ENCODE results near the gene CCDC85C.

The CCDC85C gene

GRCh38 chr14:99475660-99476059 is 128.3 kb downstream of the CCDC85C start:
- no peaks in the 10 kb centered on the region for H3K27me3 ChIP-seq
- no peak overlapping the region for H3K27ac ChIP-seq
- peaks cover 28 to 30% of the 10 kb centered on the region in 2 experiments for H3K4me1 ChIP-seq (ENCODE audit: control insufficient read depth in 1 of 2, insufficient read depth in 1 of 2, low read depth in 1 of 2, low read length in 1 of 2)
- no peaks in the 10 kb centered on the region for H3K36me3 ChIP-seq
- H3K4me3 ChIP-seq (ENCODE audit: low read depth in 1 of 2, low read length in 1 of 2): no peak overlapping the region
- H3K9me3 ChIP-seq: no peaks in the 10 kb centered on the region
- no peak for TF ChIP-seq CTCF (IDR thresholded peaks at IDR 0.05)

GRCh38 chr14:99475179-99475578 is 128.8 kb downstream of the CCDC85C start:
- Histone ChIP-seq H3K9me3 (no peaks in the 10 kb centered on the region), H3K4me1 (ENCODE audit: control insufficient read depth in 1 of 2, insufficient read depth in 1 of 2, low read depth in 1 of 2, low read length in 1 of 2) (peaks cover 28 to 29% of the 10 kb centered on the region in 2 experiments), H3K4me3 (ENCODE audit: low read depth in 1 of 2, low read length in 1 of 2) (no peak overlapping the region), H3K27ac (no peak overlapping the region), H3K27me3 (no peaks in the 10 kb centered on the region), H3K36me3 (no peaks in the 10 kb centered on the region)
- TF ChIP-seq CTCF (IDR thresholded peaks at IDR 0.05): no peak

- Histone ChIP-seq H3K36me3 (no peaks in the 10 kb centered on the region), H3K27me3 (no peaks in the 10 kb centered on the region), H3K4me3 (ENCODE audit: low read depth in 1 of 2, low read length in 1 of 2) (no peak overlapping the region), H3K9me3 (no peaks in the 10 kb centered on the region), H3K27ac (no peak overlapping the region), H3K4me1 (ENCODE audit: control insufficient read depth in 1 of 2, insufficient read depth in 1 of 2, low read depth in 1 of 2, low read length in 1 of 2) (peaks cover 12 to 15% of the 10 kb centered on the region in 2 experiments)
- no peak for TF ChIP-seq CTCF (IDR thresholded peaks at IDR 0.05)
Measured at GRCh38 chr14:99473458-99473857, 130.5 kb downstream of the CCDC85C start.

GRCh38 chr14:99472937-99473336 is 131.1 kb downstream of the CCDC85C start:
- no peak for TF ChIP-seq CTCF (IDR thresholded peaks at IDR 0.05)
- Histone ChIP-seq H3K4me1 (ENCODE audit: control insufficient read depth in 1 of 2, insufficient read depth in 1 of 2, low read depth in 1 of 2, low read length in 1 of 2) (peaks cover 12 to 15% of the 10 kb centered on the region in 2 experiments), H3K27ac (no peak overlapping the region), H3K4me3 (ENCODE audit: low read depth in 1 of 2, low read length in 1 of 2) (no peak overlapping the region), H3K9me3 (no peaks in the 10 kb centered on the region), H3K27me3 (no peaks in the 10 kb centered on the region), H3K36me3 (no peaks in the 10 kb centered on the region)

GRCh38 chr14:99471731-99472130 is 132.3 kb downstream of the CCDC85C start:
- Histone ChIP-seq H3K9me3 (no peaks in the 10 kb centered on the region), H3K27me3 (no peaks in the 10 kb centered on the region), H3K36me3 (no peaks in the 10 kb centered on the region), H3K4me1 (ENCODE audit: control insufficient read depth in 1 of 2, insufficient read depth in 1 of 2, low read depth in 1 of 2, low read length in 1 of 2) (peaks cover 4 to 7% of the 10 kb centered on the region in 2 experiments), H3K4me3 (ENCODE audit: low read depth in 1 of 2, low read length in 1 of 2) (no peak overlapping the region), H3K27ac (no peak overlapping the region)
- TF ChIP-seq CTCF (IDR thresholded peaks at IDR 0.05): no peak

All from neutrophil (primary cell).